ENCODE data around the gene EGR4. TPM values are rescaled to one million over a fixed set of nuclear protein-coding genes. Genes with fewer than 3 reads are reported as not detected.

The EGR4 gene
- total and polyA plus RNA-seq, 7 donors: not detected

- no peaks in the 10 kb centered on the region for H3K36me3 ChIP-seq (ENCODE audit: insufficient read depth in 1 of 2, low read depth in 1 of 2)
- WGBS, 3 donors: 36 to 46% (median 36%) methylated on average over 5 of the region's 5 CpGs
- H3K9me3 ChIP-seq: no peaks in the 10 kb centered on the region
- peaks cover 0 to 27% (median 21%) of the 10 kb centered on the region in 3 donors for H3K27me3 ChIP-seq (ENCODE audit: insufficient read depth in 3 of 3, low read length in 2 of 3)
- DNase-seq (no peak), ATAC-seq (no peak)
- H3K4me3 ChIP-seq: no peak overlapping the region
- no peak for TF ChIP-seq CTCF (IDR thresholded peaks at IDR 0.05)
- H3K27ac ChIP-seq: no peak overlapping the region
- H3K4me1 ChIP-seq: no peaks in the 10 kb centered on the region
- intact Hi-C loops (cut with DNase I): no loop called here
These were observed 10.3 kb downstream of the EGR4 start for GRCh38 chr2:73282924-73283544.

GRCh38 chr2:73281244-73281643 is 12.1 kb downstream of the EGR4 start:
- no peak overlapping the region for H3K4me3 ChIP-seq
- peaks cover 0 to 18% (median 17%) of the 10 kb centered on the region in 3 donors for H3K27me3 ChIP-seq (ENCODE audit: insufficient read depth in 3 of 3, low read length in 2 of 3)
- intact Hi-C loops (cut with DNase I): no loop called here
- no peaks in the 10 kb centered on the region for H3K4me1 ChIP-seq
- ATAC-seq: no peak
- no peaks in the 10 kb centered on the region for H3K36me3 ChIP-seq (ENCODE audit: insufficient read depth in 1 of 2, low read depth in 1 of 2)
- no peak for TF ChIP-seq CTCF (IDR thresholded peaks at IDR 0.05)
- DNase-seq: no peak
- no peak overlapping the region for H3K27ac ChIP-seq
- H3K9me3 ChIP-seq: no peaks in the 10 kb centered on the region

GRCh38 chr2:73279852-73280251 is 13.5 kb downstream of the EGR4 start:
- H3K4me3 ChIP-seq: no peak overlapping the region
- ATAC-seq (no peak), DNase-seq (no peak)
- no peak for TF ChIP-seq CTCF (IDR thresholded peaks at IDR 0.05)
- no peaks in the 10 kb centered on the region for H3K4me1 ChIP-seq
- H3K27ac ChIP-seq: no peak overlapping the region
- intact Hi-C loops (cut with DNase I): no loop called here
- no peaks in the 10 kb centered on the region for H3K36me3 ChIP-seq (ENCODE audit: insufficient read depth in 1 of 2, low read depth in 1 of 2)
- no peaks in the 10 kb centered on the region for H3K9me3 ChIP-seq
- peaks cover 0 to 15% (median 11%) of the 10 kb centered on the region in 3 donors for H3K27me3 ChIP-seq (ENCODE audit: insufficient read depth in 3 of 3, low read length in 2 of 3)
- 67 to 72% (median 69%) methylated on average over 9 of the region's 9 CpGs for WGBS, 3 donors

GRCh38 chr2:73272270-73272669 is 21.1 kb downstream of the EGR4 start:
- intact Hi-C loops (cut with DNase I): no loop called here
- Histone ChIP-seq H3K36me3 (ENCODE audit: insufficient read depth in 1 of 2, low read depth in 1 of 2) (no peaks in the 10 kb centered on the region), H3K4me1 (no peaks in the 10 kb centered on the region), H3K27me3 (ENCODE audit: insufficient read depth in 3 of 3, low read length in 2 of 3) (peaks cover 0 to 39% (median 17%) of the 10 kb centered on the region in 3 donors), H3K9me3 (no peaks in the 10 kb centered on the region), H3K27ac (no peak overlapping the region), H3K4me3 (no peak overlapping the region)
- no peak for TF ChIP-seq CTCF (IDR thresholded peaks at IDR 0.05)
- ATAC-seq: no peak
- DNase-seq: no peak
- WGBS, 3 donors: 60 to 85% (median 72%) methylated on average over 1 of the region's 1 CpG
